HG03460 (cell line): Measurements from ENCODE around the gene COBL.

Experiments
- ATAC-seq: cut with Tn5 transposase; IDR thresholded peaks from one replicate; pipeline ENCODE4 v1.9.1; 2021; ENCODE audit not compliant: unreplicated experiment

COBL gene

GRCh38 chr7:51316666-51317581, at the start of gene COBL:
Gene COBL, minus strand, starts transcription at chr7:51316809. Its CDS starts 176 bp downstream, at chr7:51316633.
- no peak for ATAC-seq

- no peak for ATAC-seq
Measured at GRCh38 chr7:51366172-51366728, 49.6 kb upstream of the COBL start.

GRCh38 chr7:51357821-51358220, 41.2 kb upstream of the COBL start:
- ATAC-seq = no peak

GRCh38 chr7:51356849-51357516, 40.4 kb upstream of the COBL start:
- no peak for ATAC-seq

- no peak for ATAC-seq
Measured at GRCh38 chr7:51354897-51355296, 38.3 kb upstream of the COBL start.

GRCh38 chr7:51354434-51354833, 37.8 kb upstream of the COBL start:
- ATAC-seq = no peak

- ATAC-seq = no peak
Measured at GRCh38 chr7:51352174-51353100, 35.8 kb upstream of the COBL start.

- ATAC-seq = no peak
Measured at GRCh38 chr7:51351661-51352060, 35.1 kb upstream of the COBL start.

GRCh38 chr7:51350546-51350896, 33.9 kb upstream of the COBL start:
- ATAC-seq = no peak

- ATAC-seq = no peak
Measured at GRCh38 chr7:51349820-51350545, 33.4 kb upstream of the COBL start.

- no peak for ATAC-seq
Measured at GRCh38 chr7:51346126-51346525, 29.5 kb upstream of the COBL start.

GRCh38 chr7:51344406-51345138, 28.0 kb upstream of the COBL start:
- ATAC-seq = no peak

- ATAC-seq = no peak
Measured at GRCh38 chr7:51340936-51341335, 24.3 kb upstream of the COBL start.

GRCh38 chr7:51340029-51340838, 23.6 kb upstream of the COBL start:
- ATAC-seq = no peak

GRCh38 chr7:51335057-51335456, 18.4 kb upstream of the COBL start:
- no peak for ATAC-seq

GRCh38 chr7:51329696-51330263, 13.2 kb upstream of the COBL start:
- ATAC-seq = no peak

- no peak for ATAC-seq
Measured at GRCh38 chr7:51328351-51328801, 11.8 kb upstream of the COBL start.

GRCh38 chr7:51327287-51327717, 10.7 kb upstream of the COBL start:
- no peak for ATAC-seq
